MG63 (cell line): ENCODE results near the gene COMMD10. TPM values are rescaled to one million over a fixed set of nuclear protein-coding genes. Genes with fewer than 3 reads are reported as not detected.
A peak's percentile ranks its signal among the peaks of the same experiment; 100 is the strongest.
"Not testable (repeated sequence)": the region's sequence is repeated elsewhere in the genome, so short reads cannot be mapped to it uniquely, and the experiment has no call there.

Experiments
- DNase-seq: peaks from one replicate; pipeline ENCODE4 v3.0.0-alpha.2; 2020
- H3K27me3 ChIP-seq: fragments of 250-450 bp; sonication (Bioruptor Pico); 2 replicates; pipeline ENCODE4 v1.5.1; 2020; ENCODE audit warnings: mild to moderate bottlenecking, moderate library complexity
- H3K36me3 ChIP-seq: fragments of 250-450 bp; sonication (Bioruptor Pico); 2 replicates; pipeline ENCODE4 v1.5.1; 2020; ENCODE audit warnings: mild to moderate bottlenecking, moderate library complexity
- H3K4me3 ChIP-seq: fragments of 250-450 bp; sonication (Bioruptor Pico); 2 replicates; pipeline ENCODE4 v1.5.1; 2020; ENCODE audit warnings: mild to moderate bottlenecking, moderate library complexity
- H3K9me3 ChIP-seq: fragments of 250-450 bp; sonication (Bioruptor Pico); 2 replicates; pipeline ENCODE4 v1.5.1; 2020; ENCODE audit warnings: mild to moderate bottlenecking, moderate library complexity
- total RNA-seq: library from RNA; depleted of rRNA; stranded (reverse); fragments of >200 nt; shearing (Covaris generic); gene quantifications from 2 replicates; pipeline ENCODE4 v1.2.3, GENCODE V29; 2014; ENCODE audit warnings: low replicate concordance

COMMD10 gene
- total RNA-seq, 1 experiment from 2014 or later: 37.3 TPM

GRCh38 chr5:116078199-116078598, 6.6 kb upstream of the COMMD10 start:
- no peak overlapping the region for H3K4me3 ChIP-seq
- H3K36me3 ChIP-seq: 0 out of 2 replicates have a peak, but pooled peaks cover 2% of the 10 kb centered on the region
- DNase-seq: no peak
- no peaks in the 10 kb centered on the region for H3K27me3 ChIP-seq
- H3K9me3 ChIP-seq: no peaks in the 10 kb centered on the region

- Histone ChIP-seq H3K9me3 (no peaks in the 10 kb centered on the region), H3K36me3 (peaks cover 15% of the 10 kb centered on the region), H3K27me3 (no peaks in the 10 kb centered on the region), H3K4me3 (peak overlapping the region; percentile 92)
- DNase-seq: peak; percentile 23
Measured at GRCh38 chr5:116084287-116084691, 536 bp upstream of the COMMD10 start.

GRCh38 chr5:116086309-116086708, 1.5 kb downstream of the COMMD10 start:
- Histone ChIP-seq H3K4me3 (peak overlapping the region; percentile 92), H3K36me3 (peaks cover 20% of the 10 kb centered on the region)
- DNase-seq, H3K27me3 ChIP-seq, H3K9me3 ChIP-seq: not testable (repeated sequence)

GRCh38 chr5:116088062-116088461, 3.2 kb downstream of the COMMD10 start:
- Histone ChIP-seq H3K36me3 (peaks cover 30% of the 10 kb centered on the region), H3K4me3 (no peak overlapping the region), H3K27me3 (no peaks in the 10 kb centered on the region), H3K9me3 (no peaks in the 10 kb centered on the region)
- DNase-seq: no peak

- no peak for DNase-seq
- H3K9me3 ChIP-seq: no peaks in the 10 kb centered on the region
- peaks cover 40% of the 10 kb centered on the region for H3K36me3 ChIP-seq
- H3K27me3 ChIP-seq: no peaks in the 10 kb centered on the region
- H3K4me3 ChIP-seq: no peak overlapping the region
Measured at GRCh38 chr5:116090302-116090701, 5.5 kb downstream of the COMMD10 start.

GRCh38 chr5:116091416-116091815, 6.6 kb downstream of the COMMD10 start:
- Histone ChIP-seq H3K9me3 (no peaks in the 10 kb centered on the region), H3K36me3 (peaks cover 40% of the 10 kb centered on the region)

GRCh38 chr5:116097301-116097700, 12.5 kb downstream of the COMMD10 start:
- H3K4me3 ChIP-seq: no peak overlapping the region
- no peaks in the 10 kb centered on the region; the same call in 1 of the 2 replicates for H3K9me3 ChIP-seq
- H3K36me3 ChIP-seq: peaks cover 37% of the 10 kb centered on the region
- H3K27me3 ChIP-seq: no peaks in the 10 kb centered on the region
- no peak for DNase-seq

More at GRCh38 chr5:116091416-116091815, 6.6 kb downstream of the COMMD10 start:
- no peak for DNase-seq
- H3K4me3 ChIP-seq: no peak overlapping the region
- no peaks in the 10 kb centered on the region for H3K27me3 ChIP-seq

GRCh38 chr5:116098998-116099397, 14.2 kb downstream of the COMMD10 start:
- Histone ChIP-seq H3K36me3 (peaks cover 20% of the 10 kb centered on the region), H3K9me3 (no peaks in the 10 kb centered on the region; the same call in 1 of the 2 replicates), H3K4me3 (no peak overlapping the region), H3K27me3 (no peaks in the 10 kb centered on the region)
- DNase-seq: no peak

GRCh38 chr5:116104941-116105340, 20.1 kb downstream of the COMMD10 start:
- H3K9me3 ChIP-seq, DNase-seq, H3K27me3 ChIP-seq, H3K36me3 ChIP-seq, H3K4me3 ChIP-seq: not testable (repeated sequence)

GRCh38 chr5:116115163-116115562, 30.3 kb downstream of the COMMD10 start:
- peaks cover 17% of the 10 kb centered on the region for H3K9me3 ChIP-seq
- no peaks in the 10 kb centered on the region for H3K27me3 ChIP-seq
- H3K36me3 ChIP-seq: no peaks in the 10 kb centered on the region
- H3K4me3 ChIP-seq: no peak overlapping the region
- no peak for DNase-seq

- no peaks in the 10 kb centered on the region for H3K27me3 ChIP-seq
- H3K36me3 ChIP-seq: no peaks in the 10 kb centered on the region
- no peak overlapping the region for H3K4me3 ChIP-seq
- no peak for DNase-seq
- H3K9me3 ChIP-seq: no peaks in the 10 kb centered on the region
Measured at GRCh38 chr5:116130471-116130870, 45.6 kb downstream of the COMMD10 start.

GRCh38 chr5:116130976-116131375, 46.2 kb downstream of the COMMD10 start:
- no peak for DNase-seq
- Histone ChIP-seq H3K36me3 (no peaks in the 10 kb centered on the region), H3K9me3 (no peaks in the 10 kb centered on the region), H3K27me3 (no peaks in the 10 kb centered on the region), H3K4me3 (no peak overlapping the region)

- no peaks in the 10 kb centered on the region for H3K9me3 ChIP-seq
- DNase-seq: no peak
- H3K27me3 ChIP-seq: no peaks in the 10 kb centered on the region
- H3K4me3 ChIP-seq: no peak overlapping the region
- H3K36me3 ChIP-seq: no peaks in the 10 kb centered on the region
Measured at GRCh38 chr5:116133281-116133680, 48.5 kb downstream of the COMMD10 start.

GRCh38 chr5:116135344-116135743, 50.5 kb downstream of the COMMD10 start:
- H3K27me3 ChIP-seq: no peaks in the 10 kb centered on the region
- no peaks in the 10 kb centered on the region for H3K36me3 ChIP-seq
- no peak for DNase-seq
- H3K9me3 ChIP-seq: no peaks in the 10 kb centered on the region
- H3K4me3 ChIP-seq: no peak overlapping the region

- H3K27me3 ChIP-seq: no peaks in the 10 kb centered on the region
- no peaks in the 10 kb centered on the region for H3K36me3 ChIP-seq
- DNase-seq: no peak
- no peak overlapping the region for H3K4me3 ChIP-seq
- H3K9me3 ChIP-seq: no peaks in the 10 kb centered on the region
Measured at GRCh38 chr5:116137544-116138378, 52.9 kb downstream of the COMMD10 start.

GRCh38 chr5:116142495-116142894, 57.7 kb downstream of the COMMD10 start:
- Histone ChIP-seq H3K9me3 (no peaks in the 10 kb centered on the region), H3K27me3 (no peaks in the 10 kb centered on the region), H3K36me3 (no peaks in the 10 kb centered on the region), H3K4me3 (no peak overlapping the region)
- DNase-seq: no peak

GRCh38 chr5:116144103-116144502, 59.3 kb downstream of the COMMD10 start:
- no peak for DNase-seq
- H3K27me3 ChIP-seq: no peaks in the 10 kb centered on the region
- no peaks in the 10 kb centered on the region for H3K36me3 ChIP-seq
- no peak overlapping the region for H3K4me3 ChIP-seq
- no peaks in the 10 kb centered on the region for H3K9me3 ChIP-seq

GRCh38 chr5:116144991-116145390, 60.2 kb downstream of the COMMD10 start:
- DNase-seq: no peak
- Histone ChIP-seq H3K4me3 (no peak overlapping the region), H3K9me3 (no peaks in the 10 kb centered on the region), H3K27me3 (no peaks in the 10 kb centered on the region), H3K36me3 (no peaks in the 10 kb centered on the region)
